Progenitor cell of endocrine pancreas (in vitro differentiated cells): ENCODE measurements around the gene NLRC5. TPM values are rescaled to one million over a fixed set of nuclear protein-coding genes. Genes with fewer than 3 reads are reported as not detected.

Experiments
- DNase-seq: peaks from one replicate; pipeline ENCODE4 v3.0.0; 2021; ENCODE audit warnings: low spot score; ENCODE audit not compliant: unreplicated experiment
- H3K27ac Mint-ChIP-seq: 2 replicates; pipeline ENCODE4 v1.8.0; 2021; ENCODE audit warnings: mild to moderate bottlenecking, moderate library complexity, mixed read lengths
- H3K27me3 Mint-ChIP-seq: 2 replicates; pipeline ENCODE4 v1.8.0; 2021; ENCODE audit warnings: mixed read lengths
- H3K36me3 Mint-ChIP-seq: 2 replicates; pipeline ENCODE4 v1.8.0; 2022; ENCODE audit warnings: mixed read lengths; ENCODE audit not compliant: insufficient read depth
- H3K4me1 Mint-ChIP-seq: 2 replicates; pipeline ENCODE4 v1.8.0; 2021; ENCODE audit warnings: low read depth, mixed read lengths
- H3K4me3 Mint-ChIP-seq: 2 replicates; pipeline ENCODE4 v1.8.0; 2021; ENCODE audit warnings: low read depth, mild to moderate bottlenecking, moderate library complexity, mixed read lengths
- H3K9me3 Mint-ChIP-seq: 2 replicates; pipeline ENCODE4 v1.8.0; 2021; ENCODE audit warnings: low read depth, mixed read lengths
- total RNA-seq: library from RNA; stranded (reverse); gene quantifications from 2 replicates; pipeline ENCODE4 v1.2.1, GENCODE V29; 2021
- TF ChIP-seq, protein P1 (sequence below): fragments of 200-600 bp; sonication (generic); IDR thresholded peaks from one replicate; pipeline ENCODE4 v1.5.0; 2021; ENCODE audit warnings: antibody characterized with exemption, mild to moderate bottlenecking; ENCODE audit not compliant: unreplicated experiment

The NLRC5 gene
- total RNA-seq, 1 donor from 2014 or later: not detected

GRCh38 chr16:57071831-57072582 is 82.7 kb downstream of the NLRC5 start:
- no peaks in the 10 kb centered on the region for H3K36me3 Mint-ChIP-seq
- H3K27me3 Mint-ChIP-seq: peaks cover 20% of the 10 kb centered on the region
- no peak for DNase-seq
- no peaks in the 10 kb centered on the region for H3K4me1 Mint-ChIP-seq
- TF ChIP-seq, protein P1, sequence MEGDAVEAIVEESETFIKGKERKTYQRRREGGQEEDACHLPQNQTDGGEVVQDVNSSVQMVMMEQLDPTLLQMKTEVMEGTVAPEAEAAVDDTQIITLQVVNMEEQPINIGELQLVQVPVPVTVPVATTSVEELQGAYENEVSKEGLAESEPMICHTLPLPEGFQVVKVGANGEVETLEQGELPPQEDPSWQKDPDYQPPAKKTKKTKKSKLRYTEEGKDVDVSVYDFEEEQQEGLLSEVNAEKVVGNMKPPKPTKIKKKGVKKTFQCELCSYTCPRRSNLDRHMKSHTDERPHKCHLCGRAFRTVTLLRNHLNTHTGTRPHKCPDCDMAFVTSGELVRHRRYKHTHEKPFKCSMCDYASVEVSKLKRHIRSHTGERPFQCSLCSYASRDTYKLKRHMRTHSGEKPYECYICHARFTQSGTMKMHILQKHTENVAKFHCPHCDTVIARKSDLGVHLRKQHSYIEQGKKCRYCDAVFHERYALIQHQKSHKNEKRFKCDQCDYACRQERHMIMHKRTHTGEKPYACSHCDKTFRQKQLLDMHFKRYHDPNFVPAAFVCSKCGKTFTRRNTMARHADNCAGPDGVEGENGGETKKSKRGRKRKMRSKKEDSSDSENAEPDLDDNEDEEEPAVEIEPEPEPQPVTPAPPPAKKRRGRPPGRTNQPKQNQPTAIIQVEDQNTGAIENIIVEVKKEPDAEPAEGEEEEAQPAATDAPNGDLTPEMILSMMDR: no peak
- no peak overlapping the region for H3K27ac Mint-ChIP-seq
- H3K9me3 Mint-ChIP-seq: no peaks in the 10 kb centered on the region
- H3K4me3 Mint-ChIP-seq: no peak overlapping the region

GRCh38 chr16:57072616-57073275 is 83.4 kb downstream of the NLRC5 start:
- H3K4me1 Mint-ChIP-seq: no peaks in the 10 kb centered on the region
- H3K9me3 Mint-ChIP-seq: no peaks in the 10 kb centered on the region
- H3K27ac Mint-ChIP-seq: no peak overlapping the region
- no peaks in the 10 kb centered on the region for H3K36me3 Mint-ChIP-seq
- TF ChIP-seq, protein P1: no peak
- no peak for DNase-seq
- no peak overlapping the region for H3K4me3 Mint-ChIP-seq
- peaks cover 17% of the 10 kb centered on the region for H3K27me3 Mint-ChIP-seq

DNA sequence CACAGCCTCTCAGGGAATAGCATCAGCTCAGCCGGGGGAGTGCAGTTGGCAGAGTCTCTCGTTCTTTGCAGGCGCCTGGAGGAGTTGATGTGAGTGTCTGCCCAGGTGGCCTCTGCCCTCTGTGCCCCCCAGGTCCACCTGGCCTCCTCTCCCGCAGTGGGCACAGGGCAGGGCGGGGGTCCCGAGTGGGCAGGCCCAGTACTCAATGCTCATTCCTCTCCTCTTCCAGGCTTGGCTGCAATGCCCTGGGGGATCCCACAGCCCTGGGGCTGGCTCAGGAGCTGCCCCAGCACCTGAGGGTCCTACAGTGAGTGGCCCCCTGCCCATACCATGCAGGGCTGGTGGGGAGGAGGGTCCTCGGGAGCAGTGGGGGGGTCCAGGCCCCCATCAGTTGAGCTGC is 88.4 kb downstream of the NLRC5 start:
- no peak for DNase-seq
- Mint-ChIP-seq H3K4me1 (no peaks in the 10 kb centered on the region), H3K27me3 (peaks cover 13% of the 10 kb centered on the region), H3K27ac (no peak overlapping the region), H3K9me3 (no peaks in the 10 kb centered on the region), H3K4me3 (no peak overlapping the region), H3K36me3 (no peaks in the 10 kb centered on the region)
- TF ChIP-seq, protein P1: no peak

DNA sequence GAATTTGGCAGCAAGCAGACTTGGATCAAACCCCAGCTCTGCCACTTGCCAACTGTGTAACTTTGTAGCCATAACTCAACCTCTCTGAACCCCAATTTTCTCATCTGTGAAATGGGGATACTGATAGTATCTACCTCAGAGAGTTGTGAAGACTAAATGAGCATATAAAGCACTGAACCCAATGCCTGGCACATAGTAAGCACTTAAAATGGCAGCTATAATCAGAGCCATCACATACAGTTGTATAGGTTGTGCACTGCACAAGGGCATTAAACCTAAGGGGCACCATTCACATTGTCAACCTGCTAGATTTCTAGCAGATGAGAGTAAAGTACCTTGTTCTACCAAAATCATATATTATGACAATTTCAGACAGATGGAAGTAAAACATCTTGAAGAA is 92.4 kb downstream of the NLRC5 start:
- no peak overlapping the region for H3K27ac Mint-ChIP-seq
- H3K4me1 Mint-ChIP-seq: no peaks in the 10 kb centered on the region
- no peaks in the 10 kb centered on the region for H3K36me3 Mint-ChIP-seq
- no peak overlapping the region for H3K4me3 Mint-ChIP-seq
- no peak for DNase-seq
- no peaks in the 10 kb centered on the region for H3K9me3 Mint-ChIP-seq
- TF ChIP-seq, protein P1: no peak
- H3K27me3 Mint-ChIP-seq: peaks cover 20% of the 10 kb centered on the region

DNA sequence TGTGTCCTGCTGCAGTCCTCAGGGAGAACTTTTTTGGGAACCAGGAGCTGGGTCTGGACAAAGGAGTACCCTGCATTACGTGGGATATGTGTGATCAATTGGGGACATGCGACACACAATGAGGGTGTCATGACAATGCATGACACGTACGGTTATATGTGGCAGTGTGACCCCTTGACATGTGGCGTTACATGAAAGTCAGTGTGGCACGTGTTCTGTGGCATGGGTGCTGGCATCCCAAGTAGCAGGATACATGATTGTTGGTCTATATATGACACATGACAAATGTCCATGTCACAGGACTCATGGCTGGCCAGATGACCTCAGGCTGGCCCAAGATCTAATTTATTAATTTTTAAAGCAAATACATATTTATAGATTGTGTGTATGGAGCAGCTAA is 93.3 kb downstream of the NLRC5 start:
- Mint-ChIP-seq H3K9me3 (no peaks in the 10 kb centered on the region), H3K4me1 (no peaks in the 10 kb centered on the region), H3K27ac (no peak overlapping the region), H3K27me3 (peaks cover 24% of the 10 kb centered on the region), H3K4me3 (no peak overlapping the region), H3K36me3 (no peaks in the 10 kb centered on the region)
- TF ChIP-seq, protein P1: no peak
- no peak for DNase-seq
